ENCODE data around the gene RRP15. TPM values are rescaled to one million over a fixed set of nuclear protein-coding genes. Genes with fewer than 3 reads are reported as not detected.
"Not testable (repeated sequence)": the region's sequence is repeated elsewhere in the genome, so short reads cannot be mapped to it uniquely, and the experiment has no call there.

The RRP15 gene
- total RNA-seq, 1 experiment from 2014 or later = 15.5 TPM

DNA sequence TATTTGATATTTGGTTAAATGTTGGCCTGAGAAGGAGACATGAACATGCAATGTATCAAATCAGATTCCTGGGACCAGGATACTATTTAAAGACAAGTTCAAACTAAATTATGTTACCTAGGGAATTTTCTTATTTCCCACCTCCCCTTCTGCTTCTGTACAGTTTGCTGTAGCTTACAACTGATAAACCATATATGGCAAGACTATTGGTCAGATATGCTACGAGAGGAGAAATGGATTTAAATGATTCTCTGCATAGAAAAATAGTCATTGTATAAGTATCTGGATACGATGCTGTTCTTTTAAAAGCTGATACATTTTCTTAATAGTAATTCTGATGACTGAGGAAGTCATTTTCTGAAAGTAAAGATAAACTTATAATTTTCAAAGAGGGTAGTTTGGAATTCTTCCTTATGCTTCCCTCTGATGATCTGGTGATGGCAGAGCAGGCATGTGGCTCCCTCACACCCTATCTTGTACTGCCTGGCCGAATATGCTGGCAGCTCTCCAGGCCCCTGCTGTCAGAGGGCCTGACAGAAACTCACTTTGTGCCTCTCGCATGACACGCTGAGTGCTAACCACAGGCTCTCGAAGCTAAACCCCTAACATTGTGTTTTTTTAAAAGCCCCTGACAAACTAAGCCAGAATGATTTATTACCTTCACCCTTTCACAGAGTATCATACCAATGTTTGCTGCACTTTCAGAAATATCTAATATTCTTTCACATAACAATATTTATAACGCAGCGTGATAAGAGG lies 19.4 kb downstream of the RRP15 start:
- no peak overlapping the region for H3K4me3 ChIP-seq (ENCODE audit: insufficient read depth, low read depth, low read length)
- H3K27me3 ChIP-seq (ENCODE audit: control insufficient read depth, insufficient read depth, low read length) = no peaks in the 10 kb centered on the region
- H3K36me3 ChIP-seq (replicated peaks; ENCODE audit: control insufficient read depth, insufficient read depth, low read length) = no peaks in the 10 kb centered on the region; the same call in 1 of the 2 replicates
- DNase-seq = no peak

GRCh38 chr1:218305472-218306064 lies 20.5 kb downstream of the RRP15 start:
- Histone ChIP-seq H3K4me3 (ENCODE audit: insufficient read depth, low read depth, low read length) (no peak overlapping the region), H3K27me3 (ENCODE audit: control insufficient read depth, insufficient read depth, low read length) (no peaks in the 10 kb centered on the region), H3K36me3 (replicated peaks; ENCODE audit: control insufficient read depth, insufficient read depth, low read length) (no peaks in the 10 kb centered on the region; the same call in 1 of the 2 replicates)
- no peak for DNase-seq

DNA sequence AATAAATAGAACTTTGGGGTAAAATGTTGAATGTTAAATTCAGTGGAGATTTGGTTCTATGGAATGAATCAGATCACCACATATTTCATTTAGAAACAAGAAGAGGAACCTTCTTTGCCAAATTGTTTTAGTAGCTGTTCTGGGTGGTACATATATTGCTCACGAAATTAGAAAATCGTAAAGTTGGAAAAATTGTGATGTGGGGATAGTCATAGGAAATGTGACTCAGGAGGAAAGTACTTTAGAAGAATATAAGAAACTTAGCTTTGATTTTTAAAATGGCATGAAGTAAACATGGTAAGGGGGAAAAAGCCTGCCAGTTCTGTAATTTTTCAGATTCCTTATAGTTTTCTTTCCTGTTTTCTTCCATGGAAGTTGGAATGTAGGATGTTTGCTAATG lies 27.4 kb downstream of the RRP15 start:
- no peaks in the 10 kb centered on the region for H3K27me3 ChIP-seq (ENCODE audit: control insufficient read depth, insufficient read depth, low read length)
- H3K36me3 ChIP-seq (replicated peaks; ENCODE audit: control insufficient read depth, insufficient read depth, low read length) = no peaks in the 10 kb centered on the region
- no peak overlapping the region for H3K4me3 ChIP-seq (ENCODE audit: insufficient read depth, low read depth, low read length)
- DNase-seq = no peak

DNA sequence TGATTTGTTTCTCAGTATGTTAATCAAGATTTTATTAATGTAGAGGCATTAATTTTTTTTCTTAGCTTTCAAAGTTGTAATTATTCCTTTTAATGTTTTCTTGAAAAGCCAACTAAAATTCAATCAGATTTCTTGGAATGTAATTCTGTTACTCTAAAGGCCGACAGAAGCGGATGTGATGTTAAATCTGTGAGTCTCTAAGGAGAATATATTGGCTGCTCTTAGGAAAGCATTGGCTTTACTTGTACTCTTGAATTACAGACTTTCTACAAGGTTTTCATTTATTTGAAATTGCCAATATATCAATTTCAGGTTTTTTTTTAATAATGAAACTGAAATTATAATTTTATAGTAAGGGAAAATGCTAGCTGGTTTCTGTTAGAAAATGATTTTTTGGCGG lies 29.2 kb downstream of the RRP15 start:
- H3K36me3 ChIP-seq (replicated peaks; ENCODE audit: control insufficient read depth, insufficient read depth, low read length) = no peaks in the 10 kb centered on the region
- no peak for DNase-seq
- no peaks in the 10 kb centered on the region for H3K27me3 ChIP-seq (ENCODE audit: control insufficient read depth, insufficient read depth, low read length)
- H3K4me3 ChIP-seq (ENCODE audit: insufficient read depth, low read depth, low read length) = no peak overlapping the region

DNA sequence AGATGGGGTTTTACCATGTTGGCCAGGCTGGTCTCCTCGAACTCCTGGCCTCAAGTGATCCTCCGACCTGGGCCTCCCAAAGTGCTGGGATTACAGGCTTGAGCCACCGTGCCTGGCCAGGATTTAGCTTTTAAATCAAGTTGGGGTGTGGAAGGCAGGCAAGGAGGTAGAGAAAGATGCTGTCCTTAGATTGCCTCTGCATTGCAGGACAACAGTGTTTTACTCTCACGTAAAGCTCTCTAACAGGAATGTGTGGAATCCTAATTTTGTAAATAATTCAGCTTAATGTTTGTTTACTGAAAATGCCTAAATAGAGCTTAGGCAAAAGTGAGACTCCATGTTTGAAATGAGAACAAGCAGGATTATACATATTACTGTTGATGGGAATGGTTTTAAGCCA lies 30.5 kb downstream of the RRP15 start:
- no peaks in the 10 kb centered on the region for H3K27me3 ChIP-seq (ENCODE audit: control insufficient read depth, insufficient read depth, low read length)
- no peak for DNase-seq
- no peak overlapping the region for H3K4me3 ChIP-seq (ENCODE audit: insufficient read depth, low read depth, low read length)
- no peaks in the 10 kb centered on the region for H3K36me3 ChIP-seq (replicated peaks; ENCODE audit: control insufficient read depth, insufficient read depth, low read length)

DNA sequence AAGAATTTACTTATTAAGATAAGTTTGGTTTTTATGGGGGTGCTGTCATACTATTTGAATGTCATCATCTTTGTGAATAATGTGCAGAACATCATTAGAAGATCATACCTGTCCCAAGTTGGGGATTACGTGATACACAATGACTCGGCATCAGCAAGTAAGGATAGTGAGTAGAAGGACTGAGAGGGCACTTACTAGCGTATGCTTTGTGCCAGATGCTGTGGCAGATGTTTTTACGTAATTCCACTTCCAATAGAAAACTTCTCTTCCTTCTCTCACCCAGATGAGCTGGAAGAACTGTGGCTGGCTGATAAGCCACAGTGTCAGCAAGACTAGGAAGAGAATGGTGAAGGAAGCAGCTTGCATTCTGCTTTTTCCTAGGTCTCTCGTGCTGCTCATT lies 32.0 kb downstream of the RRP15 start:
- H3K4me3 ChIP-seq (ENCODE audit: insufficient read depth, low read depth, low read length) = no peak overlapping the region
- no peaks in the 10 kb centered on the region for H3K36me3 ChIP-seq (replicated peaks; ENCODE audit: control insufficient read depth, insufficient read depth, low read length)
- DNase-seq = no peak
- no peaks in the 10 kb centered on the region for H3K27me3 ChIP-seq (ENCODE audit: control insufficient read depth, insufficient read depth, low read length)

- DNase-seq; H3K4me3 ChIP-seq (ENCODE audit: insufficient read depth, low read depth, low read length): not testable (repeated sequence)
These were observed 35.1 kb downstream of the RRP15 start for GRCh38 chr1:218320182-218320581.

GRCh38 chr1:218322762-218323161 lies 37.7 kb downstream of the RRP15 start:
- Histone ChIP-seq H3K36me3 (replicated peaks; ENCODE audit: control insufficient read depth, insufficient read depth, low read length) (no peaks in the 10 kb centered on the region), H3K4me3 (ENCODE audit: insufficient read depth, low read depth, low read length) (no peak overlapping the region), H3K27me3 (ENCODE audit: control insufficient read depth, insufficient read depth, low read length) (no peaks in the 10 kb centered on the region)
- no peak for DNase-seq

More at GRCh38 chr1:218320182-218320581, 35.1 kb downstream of the RRP15 start:
- H3K36me3 ChIP-seq (replicated peaks; ENCODE audit: control insufficient read depth, insufficient read depth, low read length); H3K27me3 ChIP-seq (ENCODE audit: control insufficient read depth, insufficient read depth, low read length): not testable (repeated sequence)

DNA sequence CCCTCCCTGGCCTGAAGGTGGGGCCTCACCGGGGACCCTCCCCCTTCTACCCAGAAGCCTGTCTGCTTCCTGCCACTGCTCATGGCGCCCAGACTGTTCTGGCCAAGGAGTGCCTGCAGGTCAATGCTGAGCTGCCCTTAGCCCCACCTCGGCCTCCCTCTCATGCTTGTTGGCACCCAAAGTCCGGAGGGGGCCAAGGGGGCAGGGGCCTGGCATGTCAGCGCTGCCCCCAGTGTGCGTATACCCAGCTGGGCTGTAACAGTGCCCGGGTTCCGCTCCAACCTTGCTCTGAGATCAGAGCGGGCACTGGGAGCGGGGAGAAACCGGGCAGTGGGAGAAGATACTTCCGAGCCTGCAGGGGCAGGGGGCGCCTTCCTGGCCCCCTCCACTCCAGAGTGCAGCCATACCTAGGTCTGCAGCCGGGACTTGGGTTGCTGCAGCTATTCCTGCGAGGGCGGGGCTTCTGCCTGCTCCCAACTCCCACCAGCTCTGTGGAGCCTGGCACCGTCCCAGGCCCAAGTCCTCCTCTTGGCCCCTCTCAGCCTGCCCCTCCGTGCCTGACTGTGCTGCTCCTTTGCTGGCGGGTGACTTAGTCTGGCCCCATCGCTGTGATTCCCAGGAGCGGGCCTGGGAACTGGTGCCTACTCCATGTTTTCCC lies 38.6 kb downstream of the RRP15 start:
- H3K36me3 ChIP-seq (replicated peaks; ENCODE audit: control insufficient read depth, insufficient read depth, low read length) = no peaks in the 10 kb centered on the region
- H3K27me3 ChIP-seq (ENCODE audit: control insufficient read depth, insufficient read depth, low read length) = no peaks in the 10 kb centered on the region
- H3K4me3 ChIP-seq (ENCODE audit: insufficient read depth, low read depth, low read length) = no peak overlapping the region
- no peak for DNase-seq

DNA sequence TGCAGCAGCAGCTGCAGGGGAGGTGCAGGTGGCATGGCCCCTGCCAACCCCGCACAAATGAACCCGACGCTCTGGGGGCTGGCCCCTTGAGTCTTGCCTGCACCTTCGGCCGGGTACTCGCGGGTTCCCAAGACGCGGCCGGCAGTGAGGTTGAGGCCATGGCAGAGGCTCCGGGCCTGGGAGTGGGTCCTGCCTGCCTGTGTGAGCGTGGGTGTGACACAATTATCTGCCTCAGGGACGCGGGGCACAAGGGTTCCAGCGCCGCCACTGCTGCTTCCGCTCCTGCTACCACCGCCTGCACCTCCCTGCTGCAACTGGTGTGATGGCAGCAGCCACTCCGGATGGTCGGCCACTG lies 39.1 kb downstream of the RRP15 start:
- no peak overlapping the region for H3K4me3 ChIP-seq (ENCODE audit: insufficient read depth, low read depth, low read length)
- H3K36me3 ChIP-seq (replicated peaks; ENCODE audit: control insufficient read depth, insufficient read depth, low read length) = no peaks in the 10 kb centered on the region
- DNase-seq = no peak
- H3K27me3 ChIP-seq (ENCODE audit: control insufficient read depth, insufficient read depth, low read length) = no peaks in the 10 kb centered on the region

DNA sequence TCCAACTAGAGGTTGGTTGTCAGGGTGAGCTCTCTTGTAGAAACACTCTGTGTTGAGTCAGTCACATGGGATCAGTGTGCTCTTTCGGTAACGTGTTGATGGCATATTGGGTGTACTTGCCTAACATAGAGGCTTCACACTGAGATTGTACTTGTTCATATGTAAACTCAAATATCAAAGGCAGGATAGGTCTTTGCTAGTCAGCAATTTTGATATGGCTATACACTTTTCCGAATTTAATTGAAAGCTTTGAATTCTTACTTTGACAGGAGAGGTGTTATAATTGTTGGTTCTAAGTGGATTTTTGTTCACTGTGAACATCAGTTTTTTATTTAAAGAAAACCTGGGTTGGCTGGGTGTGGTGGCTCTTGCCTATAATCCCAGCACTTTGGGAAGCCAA lies 43.7 kb downstream of the RRP15 start:
- Histone ChIP-seq H3K4me3 (ENCODE audit: insufficient read depth, low read depth, low read length) (no peak overlapping the region), H3K36me3 (replicated peaks; ENCODE audit: control insufficient read depth, insufficient read depth, low read length) (no peaks in the 10 kb centered on the region), H3K27me3 (ENCODE audit: control insufficient read depth, insufficient read depth, low read length) (no peaks in the 10 kb centered on the region)
- no peak for DNase-seq

GRCh38 chr1:218330043-218330623 lies 45.0 kb downstream of the RRP15 start:
- H3K27me3 ChIP-seq (ENCODE audit: control insufficient read depth, insufficient read depth, low read length) = no peaks in the 10 kb centered on the region
- no peak overlapping the region for H3K4me3 ChIP-seq (ENCODE audit: insufficient read depth, low read depth, low read length)
- H3K36me3 ChIP-seq (replicated peaks; ENCODE audit: control insufficient read depth, insufficient read depth, low read length) = no peaks in the 10 kb centered on the region; the same call in 1 of the 2 replicates
- peak; percentile 37 for DNase-seq

DNA sequence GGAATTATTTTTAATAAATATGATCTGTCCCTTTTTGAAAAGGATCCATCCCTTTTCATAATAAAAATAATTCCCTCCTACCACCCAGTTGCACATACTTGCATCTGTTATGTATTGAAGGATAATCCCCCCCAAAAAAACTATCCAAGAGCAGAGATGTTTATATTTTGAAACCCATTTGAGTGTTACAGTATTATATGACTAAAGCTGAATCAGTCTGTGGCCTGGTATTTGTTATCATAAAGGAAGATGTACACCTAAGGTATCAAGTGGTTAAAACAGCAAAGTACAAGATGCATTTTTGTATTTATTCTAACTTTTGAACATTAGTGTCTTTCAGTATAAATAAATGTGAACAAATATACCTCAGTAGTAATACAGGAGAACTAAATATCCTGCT lies 47.3 kb downstream of the RRP15 start:
- DNase-seq = no peak
- H3K36me3 ChIP-seq (replicated peaks; ENCODE audit: control insufficient read depth, insufficient read depth, low read length) = no peaks in the 10 kb centered on the region; the same call in 1 of the 2 replicates

DNA sequence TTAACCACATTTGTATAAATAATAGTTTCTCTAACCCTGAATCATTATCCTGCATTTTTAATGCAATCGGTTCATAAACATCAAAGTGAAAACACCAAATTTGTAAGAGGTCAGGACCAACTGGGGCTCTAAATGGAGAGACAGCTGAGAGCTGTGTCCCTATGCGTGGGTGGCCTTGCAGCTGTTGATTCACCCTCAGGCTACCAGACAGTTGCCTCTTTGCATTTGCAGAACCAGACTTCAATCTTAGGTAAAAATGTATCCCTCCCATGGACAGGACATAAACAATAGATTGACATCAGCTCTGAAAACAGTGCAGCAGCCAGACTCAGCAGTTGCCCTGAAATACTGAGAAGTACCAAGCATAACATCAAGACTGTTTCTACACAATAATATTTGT lies 51.2 kb downstream of the RRP15 start:
- DNase-seq = no peak
- Histone ChIP-seq H3K4me3 (ENCODE audit: insufficient read depth, low read depth, low read length) (no peak overlapping the region), H3K27me3 (ENCODE audit: control insufficient read depth, insufficient read depth, low read length) (no peaks in the 10 kb centered on the region), H3K36me3 (replicated peaks; ENCODE audit: control insufficient read depth, insufficient read depth, low read length) (no peaks in the 10 kb centered on the region; the same call in 1 of the 2 replicates)

More for the DNA sequence above, 47.3 kb downstream of the RRP15 start:
- H3K4me3 ChIP-seq (ENCODE audit: insufficient read depth, low read depth, low read length) = no peak overlapping the region
- no peaks in the 10 kb centered on the region for H3K27me3 ChIP-seq (ENCODE audit: control insufficient read depth, insufficient read depth, low read length)

Measured in H7 (cell line).